ENCODE data around the gene HMGCS1. TPM values are rescaled to one million over a fixed set of nuclear protein-coding genes. Genes with fewer than 3 reads are reported as not detected.

The HMGCS1 gene
- total and polyA plus RNA-seq, 2 of the 8 experiments (the other 6 are each of a cell fraction or from before 2014, with no cell fraction given): 63.6 to 236 TPM

DNA sequence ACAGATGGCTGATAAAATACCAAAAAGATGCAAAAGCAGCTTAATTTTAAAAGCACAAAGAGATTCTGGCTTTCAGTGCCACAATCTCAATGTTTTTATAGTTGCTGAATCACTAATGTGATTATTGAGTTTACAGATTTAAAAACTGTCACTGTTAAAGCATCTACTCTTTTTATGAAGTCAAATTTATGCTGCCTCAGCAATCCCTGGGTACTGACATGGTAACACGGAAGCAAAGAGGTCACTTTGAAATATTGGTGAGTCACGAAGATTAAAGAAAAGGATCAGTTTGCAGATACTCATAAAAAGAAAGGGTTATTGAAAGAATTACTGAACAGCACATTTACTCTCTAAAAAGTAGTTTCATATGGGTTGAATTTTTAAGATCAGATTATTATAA lies 39.7 kb upstream of the HMGCS1 start:
- H2BK20ac ChIP-seq (ENCODE audit: low read length): no peak overlapping the region
- H4K20me1 ChIP-seq (replicated peaks in 1 of 2; ENCODE audit: control insufficient read depth in 1 of 2, insufficient read depth in 2 of 2, low read length in 2 of 2): no peaks in the 10 kb centered on the region
- H3K79me2 ChIP-seq (ENCODE audit: control insufficient read depth in 1 of 2, insufficient read depth in 2 of 2, low read length in 2 of 2): no peaks in the 10 kb centered on the region
- H3K56ac ChIP-seq (replicated peaks; ENCODE audit: insufficient read length, low read depth, low read length): no peak overlapping the region
- H3K4me3 ChIP-seq (ENCODE audit: extremely low read depth in 1 of 4, insufficient read depth in 2 of 4, low read depth in 3 of 4, low read length in 4 of 4): no peak overlapping the region
- DNase-seq (ENCODE audit: low read depth in 1 of 2, low spot score in 2 of 2) (no peak), FAIRE-seq (no peak)
- no peaks in the 10 kb centered on the region for H3K36me3 ChIP-seq (ENCODE audit: control insufficient read depth in 2 of 4, insufficient read depth in 4 of 4, low read length in 3 of 4)
- H3K4me1 ChIP-seq (replicated peaks in 1 of 4; ENCODE audit: control insufficient read depth in 3 of 4, insufficient read depth in 4 of 4, low read length in 3 of 4): no peaks in the 10 kb centered on the region
- no peak overlapping the region for H2BK5ac ChIP-seq (ENCODE audit: low read depth, low read length)
- H3K4me2 ChIP-seq (ENCODE audit: insufficient read depth in 1 of 2, low read depth in 2 of 2, low read length in 2 of 2): no peak overlapping the region
- no peak overlapping the region for H4K5ac ChIP-seq (ENCODE audit: insufficient read length, low read depth, low read length)
- no peaks in the 10 kb centered on the region for H3K27me3 ChIP-seq (replicated peaks in 1 of 4; ENCODE audit: control insufficient read depth in 3 of 4, extremely low read depth in 1 of 4, insufficient read depth in 3 of 4, low read length in 3 of 4)
- H2AK5ac ChIP-seq (ENCODE audit: low read depth, low read length): no peak overlapping the region
- H3K14ac ChIP-seq (ENCODE audit: insufficient read length): no peak overlapping the region
- H4K91ac ChIP-seq (replicated peaks; ENCODE audit: insufficient read length, low read length): no peak overlapping the region
- no peak overlapping the region for H2BK120ac ChIP-seq (replicated peaks; ENCODE audit: low read depth, low read length)
- H4K8ac ChIP-seq (ENCODE audit: extremely low read depth, insufficient read depth, low read length): no peak overlapping the region
- peak; percentile 80 for TF ChIP-seq MAFK (IDR thresholded peaks at IDR 0.05; ENCODE audit: low read depth, low read length)
- TF ChIP-seq SIX5 (IDR thresholded peaks at IDR 0.05; ENCODE audit: low read depth, low read length): no peak
- H3K23ac ChIP-seq (ENCODE audit: insufficient read length): no peak overlapping the region
- H3K18ac ChIP-seq (ENCODE audit: extremely low read depth, low read length): no peak overlapping the region
- H2AFZ ChIP-seq (ENCODE audit: low read length): no peak overlapping the region
- no peak overlapping the region for H2BK12ac ChIP-seq (ENCODE audit: low read depth, low read length)
- POLR2A ChIA-PET (ENCODE audit: partially characterized antibody): no interaction called here
- WGBS, 2 experiments (ENCODE audit: extremely low coverage in 1 of 2, insufficient coverage in 1 of 2, insufficient read length in 1 of 2, insufficient replicate concordance in 2 of 2, low coverage in 1 of 2, low lambda C conversion rate in 2 of 2, missing lambda C conversion rate in 1 of 2): 82% methylated on average over 2 of the region's 2 CpGs; no CpG with 5 or more reads in 1 of the 2 experiments
- H3K23me2 ChIP-seq (ENCODE audit: low read depth, low read length): no peaks in the 10 kb centered on the region
- CTCF ChIA-PET (ENCODE audit: partially characterized antibody): no interaction called here
- H2BK15ac ChIP-seq (ENCODE audit: low read length): no peak overlapping the region
- H3K9ac ChIP-seq (replicated peaks in 1 of 4; ENCODE audit: extremely low read depth in 1 of 4, low read depth in 3 of 4, low read length in 3 of 4): no peak overlapping the region
- H3K27ac ChIP-seq (ENCODE audit: low read depth, low read length): no peak overlapping the region
- no peaks in the 10 kb centered on the region for H3K9me3 ChIP-seq (ENCODE audit: insufficient read depth in 2 of 2, low read depth in 1 of 2, low read length in 1 of 2)
- no peaks in the 10 kb centered on the region for H3K79me1 ChIP-seq (ENCODE audit: low read depth, low read length)
- no peak overlapping the region for H3K4ac ChIP-seq (replicated peaks; ENCODE audit: insufficient read length, low read depth, low read length)

Measured in H1 (cell line).